GM23338 (cell line): Measurements from ENCODE around the gene PRKCI. TPM values are rescaled to one million over a fixed set of nuclear protein-coding genes. Genes with fewer than 3 reads are reported as not detected.
A peak's percentile ranks its signal among the peaks of the same experiment; 100 is the strongest.

ENCODE experiments used
- ATAC-seq: fragments of 200-7000 bp; cut with Tn5 transposase; 3 replicates; pipeline ENCODE4 v1.9.1; 2020
- DNase-seq: peaks from one replicate; pipeline ENCODE4 v3.0.0-alpha.2; 2015; ENCODE audit warnings: low spot score
- H2AFZ ChIP-seq: fragments of 200-600 bp; sonication (generic); 2 replicates; pipeline ENCODE4 v1.8.0; 2016; ENCODE audit warnings: antibody characterized with exemption, mild to moderate bottlenecking, moderate library complexity
- H3F3A ChIP-seq: fragments of 200-600 bp; sonication (generic); replicated peaks from 2 replicates; pipeline ENCODE4 v1.8.0; 2017; ENCODE audit warnings: antibody characterized with exemption, mixed run types, low read depth
- H3K27ac ChIP-seq: fragments of 200-600 bp; sonication (generic); 2 replicates; pipeline ENCODE4 v1.6.1; 2016; ENCODE audit warnings: low read depth
- H3K27me3 ChIP-seq: fragments of 200-600 bp; sonication (generic); 2 replicates; pipeline ENCODE4 v1.8.0; 2016; ENCODE audit warnings: mild to moderate bottlenecking, mixed run types, moderate library complexity; ENCODE audit not compliant: insufficient read depth
- H3K36me3 ChIP-seq: fragments of 200-600 bp; sonication (generic); 2 replicates; pipeline ENCODE4 v1.8.0; 2016; ENCODE audit warnings: mild to moderate bottlenecking; ENCODE audit not compliant: insufficient read depth
- H3K4me1 ChIP-seq: fragments of 200-600 bp; sonication (generic); 2 replicates; pipeline ENCODE4 v1.8.0; 2016; ENCODE audit warnings: mild to moderate bottlenecking, moderate library complexity; ENCODE audit not compliant: insufficient read depth
- H3K4me2 ChIP-seq: fragments of 200-600 bp; sonication (generic); 2 replicates; pipeline ENCODE4 v1.7.1; 2017; ENCODE audit warnings: mixed run types
- H3K4me3 ChIP-seq: fragments of 200-600 bp; sonication (generic); 2 replicates; pipeline ENCODE4 v1.6.1; 2016; ENCODE audit warnings: mixed run types
- H3K79me2 ChIP-seq: fragments of 200-600 bp; sonication (generic); replicated peaks from 2 replicates; pipeline ENCODE4 v1.8.0; 2017; ENCODE audit warnings: mild to moderate bottlenecking; ENCODE audit not compliant: insufficient read depth
- H3K9me2 ChIP-seq: fragments of 200-600 bp; sonication (generic); 2 replicates; pipeline ENCODE4 v1.8.0; 2017; ENCODE audit not compliant: insufficient read depth
- H4K20me1 ChIP-seq: fragments of 200-600 bp; sonication (generic); replicated peaks from 2 replicates; pipeline ENCODE4 v1.8.0; 2017; ENCODE audit warnings: mild to moderate bottlenecking; ENCODE audit not compliant: insufficient read depth
- H3K27ac Mint-ChIP-seq: 2 replicates; pipeline ENCODE4 v1.8.0; 2020; ENCODE audit warnings: inconsistent platforms, mild to moderate bottlenecking, moderate library complexity, mixed read lengths
- H3K27me3 Mint-ChIP-seq: 3 replicates; pipeline ENCODE4 v1.8.0; 2022; ENCODE audit warnings: low read depth, mild to moderate bottlenecking, moderate library complexity, mixed read lengths, inconsistent platforms; ENCODE audit not compliant: insufficient read depth, poor library complexity
- H3K36me3 Mint-ChIP-seq: 3 replicates; pipeline ENCODE4 v1.8.0; 2021; ENCODE audit warnings: low read depth, mild to moderate bottlenecking, inconsistent platforms, moderate library complexity, mixed read lengths
- H3K4me1 Mint-ChIP-seq: 3 replicates; pipeline ENCODE4 v1.8.0; 2020; ENCODE audit warnings: mild to moderate bottlenecking, inconsistent platforms, mixed read lengths
- H3K4me3 Mint-ChIP-seq: 3 replicates; pipeline ENCODE4 v1.8.0; 2021; ENCODE audit warnings: moderate library complexity, mild to moderate bottlenecking, inconsistent platforms, mixed read lengths
- H3K9me3 Mint-ChIP-seq: 3 replicates; pipeline ENCODE4 v1.8.0; 2020; ENCODE audit warnings: moderate library complexity, mild to moderate bottlenecking, inconsistent platforms, mixed read lengths
- CREB1 ChIP-seq: fragments of 250-450 bp; sonication (Bioruptor Pico); IDR thresholded peaks from 2 replicates; pipeline ENCODE4 v1.5.0; 2020; ENCODE audit warnings: low read depth, mild to moderate bottlenecking, moderate library complexity
- CTCF ChIP-seq, 2 experiments: fragments of 200-600 bp in 1 of 2; sonication (generic) in 1 of 2; conservative IDR thresholded peaks; 2 replicates each; pipeline versions ENCODE4 v1.5.1 to v1.6.1; 2016 to 2017; ENCODE audit warnings: antibody characterized with exemption in 2 of 2, low read depth in 2 of 2, mild to moderate bottlenecking in 2 of 2, moderate library complexity in 1 of 2
- ETS1 ChIP-seq: IDR thresholded peaks from 2 replicates; pipeline ENCODE4 v1.6.1; 2016; ENCODE audit warnings: antibody characterized with exemption
- EZH2 ChIP-seq: fragments of 200-600 bp; sonication (generic); IDR thresholded peaks from one replicate; pipeline ENCODE4 v1.8.0; 2017; ENCODE audit warnings: antibody characterized with exemption, mild to moderate bottlenecking, low read depth; ENCODE audit not compliant: unreplicated experiment
- EZH2phosphoT487 ChIP-seq: fragments of 200-600 bp; sonication (generic); IDR thresholded peaks from one replicate; pipeline ENCODE4 v1.8.1; 2018; ENCODE audit warnings: antibody characterized with exemption; ENCODE audit not compliant: unreplicated experiment
- JUNB ChIP-seq: IDR thresholded peaks from one replicate; pipeline ENCODE4 v1.6.1; 2016; ENCODE audit warnings: antibody characterized with exemption; ENCODE audit not compliant: unreplicated experiment
- NANOG ChIP-seq: IDR thresholded peaks from 2 replicates; pipeline ENCODE4 v1.6.1; 2016; ENCODE audit warnings: antibody characterized with exemption, borderline replicate concordance
- POLR2AphosphoS5 ChIP-seq: IDR thresholded peaks from 2 replicates; pipeline ENCODE4 v1.6.1; 2016; ENCODE audit warnings: antibody characterized with exemption, low read depth
- STAT1 ChIP-seq: IDR thresholded peaks from one replicate; pipeline ENCODE4 v1.6.1; 2016; ENCODE audit warnings: antibody characterized with exemption; ENCODE audit not compliant: unreplicated experiment
- ZNF114 ChIP-seq: fragments of 250-450 bp; sonication (Bioruptor Pico); IDR thresholded peaks from 2 replicates; pipeline ENCODE4 v1.5.0; 2020; ENCODE audit warnings: mild to moderate bottlenecking, moderate library complexity
- ZNF331 ChIP-seq: fragments of 250-450 bp; sonication (Bioruptor Pico); IDR thresholded peaks from 2 replicates; pipeline ENCODE4 v1.5.0; 2020; ENCODE audit warnings: low read depth, mild to moderate bottlenecking, moderate library complexity
- ZNF462 ChIP-seq: fragments of 250-450 bp; sonication (Bioruptor Pico); IDR thresholded peaks from 2 replicates; pipeline ENCODE4 v1.5.0; 2020; ENCODE audit warnings: mild to moderate bottlenecking, moderate library complexity
- polyA plus RNA-seq: library from polyadenylated mRNA; unstranded; fragments of >200 nt; fragmentation: Nextera tagmentation; extraction: Ambion mirVana; gene quantifications from 2 replicates; pipeline ENCODE4 v1.2.1, GENCODE V29; 2016
- total RNA-seq: library from RNA; depleted of rRNA; stranded (reverse); fragments of >200 nt; shearing (Covaris generic); gene quantifications from 2 replicates; pipeline ENCODE4 v1.2.3, GENCODE V29; 2014
- TF ChIP-seq, protein P1 (sequence below): IDR thresholded peaks from one replicate; pipeline ENCODE4 v1.6.1; 2018; ENCODE audit warnings: antibody characterized with exemption; ENCODE audit not compliant: unreplicated experiment

Gene PRKCI
- total and polyA plus RNA-seq, 2 experiments from 2014 or later: 58.0 to 119 TPM

GRCh38 chr3:170353485-170353884 is 131.3 kb downstream of the PRKCI start:
- Histone ChIP-seq H3K4me3 (peak overlapping the region; percentile 63; the same call in 1 of the 2 replicates), H2AFZ (no peak overlapping the region), H3K9me2 (no peaks in the 10 kb centered on the region), H3K79me2 (peaks cover 9% of the 10 kb centered on the region), H3K27ac (peak overlapping the region; percentile 99), H3F3A (peaks cover 19% of the 10 kb centered on the region), H3K4me1 (peaks cover 34% of the 10 kb centered on the region), H3K36me3 (no peaks in the 10 kb centered on the region), H3K4me2 (peak overlapping the region; percentile 83; the same call in 1 of the 2 replicates), H3K27me3 (no peaks in the 10 kb centered on the region), H4K20me1 (0 out of 2 replicates have a peak, but pooled peaks cover under 1% of the 10 kb centered on the region)
- peaks cover 6% of the 10 kb centered on the region for H3K27me3 Mint-ChIP-seq
- H3K27ac Mint-ChIP-seq: peak overlapping the region; percentile 93
- H3K4me3 Mint-ChIP-seq: peak overlapping the region; percentile 81
- ATAC-seq: no peak
- peaks cover 39% of the 10 kb centered on the region for H3K4me1 Mint-ChIP-seq
- H3K9me3 Mint-ChIP-seq: no peaks in the 10 kb centered on the region; the same call in 2 of the 3 replicates
- DNase-seq: no peak
- TF ChIP-seq ZNF462 (CRISPR knock-in tag) (no peak), ZNF331 (CRISPR knock-in tag) (no peak), EZH2 (no peak), STAT1 (no peak), CTCF (conservative IDR thresholded peaks at IDR 0.05; ENCODE audit: low read depth in 2 of 2) (no peak), EZH2phosphoT487 (no peak), POLR2AphosphoS5 (no peak), CREB1 (CRISPR knock-in tag) (no peak), ETS1 (no peak), NANOG (no peak), JUNB (no peak), ZNF114 (CRISPR knock-in tag) (no peak)
- TF ChIP-seq, protein P1, sequence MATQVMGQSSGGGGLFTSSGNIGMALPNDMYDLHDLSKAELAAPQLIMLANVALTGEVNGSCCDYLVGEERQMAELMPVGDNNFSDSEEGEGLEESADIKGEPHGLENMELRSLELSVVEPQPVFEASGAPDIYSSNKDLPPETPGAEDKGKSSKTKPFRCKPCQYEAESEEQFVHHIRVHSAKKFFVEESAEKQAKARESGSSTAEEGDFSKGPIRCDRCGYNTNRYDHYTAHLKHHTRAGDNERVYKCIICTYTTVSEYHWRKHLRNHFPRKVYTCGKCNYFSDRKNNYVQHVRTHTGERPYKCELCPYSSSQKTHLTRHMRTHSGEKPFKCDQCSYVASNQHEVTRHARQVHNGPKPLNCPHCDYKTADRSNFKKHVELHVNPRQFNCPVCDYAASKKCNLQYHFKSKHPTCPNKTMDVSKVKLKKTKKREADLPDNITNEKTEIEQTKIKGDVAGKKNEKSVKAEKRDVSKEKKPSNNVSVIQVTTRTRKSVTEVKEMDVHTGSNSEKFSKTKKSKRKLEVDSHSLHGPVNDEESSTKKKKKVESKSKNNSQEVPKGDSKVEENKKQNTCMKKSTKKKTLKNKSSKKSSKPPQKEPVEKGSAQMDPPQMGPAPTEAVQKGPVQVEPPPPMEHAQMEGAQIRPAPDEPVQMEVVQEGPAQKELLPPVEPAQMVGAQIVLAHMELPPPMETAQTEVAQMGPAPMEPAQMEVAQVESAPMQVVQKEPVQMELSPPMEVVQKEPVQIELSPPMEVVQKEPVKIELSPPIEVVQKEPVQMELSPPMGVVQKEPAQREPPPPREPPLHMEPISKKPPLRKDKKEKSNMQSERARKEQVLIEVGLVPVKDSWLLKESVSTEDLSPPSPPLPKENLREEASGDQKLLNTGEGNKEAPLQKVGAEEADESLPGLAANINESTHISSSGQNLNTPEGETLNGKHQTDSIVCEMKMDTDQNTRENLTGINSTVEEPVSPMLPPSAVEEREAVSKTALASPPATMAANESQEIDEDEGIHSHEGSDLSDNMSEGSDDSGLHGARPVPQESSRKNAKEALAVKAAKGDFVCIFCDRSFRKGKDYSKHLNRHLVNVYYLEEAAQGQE: no peak
- peaks cover 2% of the 10 kb centered on the region; the same call in 2 of the 3 replicates for H3K36me3 Mint-ChIP-seq
